ENCODE data around the gene SDHAF2.

GRCh38 chr11:61404641-61405040 lies 25.3 kb upstream of the SDHAF2 start:
- TF ChIP-seq GABPA (IDR thresholded peaks at IDR 0.05; ENCODE audit: low read depth, low read length) (no peak), GABPA (CRISPR knock-in tag; IDR thresholded peaks at IDR 0.05; ENCODE audit: low read depth) (no peak), MAFK (conservative IDR thresholded peaks at IDR 0.05 in 1 of 2, IDR thresholded peaks at IDR 0.05 in 1 of 2; ENCODE audit: low read length in 2 of 2) (no peak), ZNF30 (CRISPR knock-in tag; IDR thresholded peaks at IDR 0.05) (no peak)
- TF ChIP-seq, protein P1, sequence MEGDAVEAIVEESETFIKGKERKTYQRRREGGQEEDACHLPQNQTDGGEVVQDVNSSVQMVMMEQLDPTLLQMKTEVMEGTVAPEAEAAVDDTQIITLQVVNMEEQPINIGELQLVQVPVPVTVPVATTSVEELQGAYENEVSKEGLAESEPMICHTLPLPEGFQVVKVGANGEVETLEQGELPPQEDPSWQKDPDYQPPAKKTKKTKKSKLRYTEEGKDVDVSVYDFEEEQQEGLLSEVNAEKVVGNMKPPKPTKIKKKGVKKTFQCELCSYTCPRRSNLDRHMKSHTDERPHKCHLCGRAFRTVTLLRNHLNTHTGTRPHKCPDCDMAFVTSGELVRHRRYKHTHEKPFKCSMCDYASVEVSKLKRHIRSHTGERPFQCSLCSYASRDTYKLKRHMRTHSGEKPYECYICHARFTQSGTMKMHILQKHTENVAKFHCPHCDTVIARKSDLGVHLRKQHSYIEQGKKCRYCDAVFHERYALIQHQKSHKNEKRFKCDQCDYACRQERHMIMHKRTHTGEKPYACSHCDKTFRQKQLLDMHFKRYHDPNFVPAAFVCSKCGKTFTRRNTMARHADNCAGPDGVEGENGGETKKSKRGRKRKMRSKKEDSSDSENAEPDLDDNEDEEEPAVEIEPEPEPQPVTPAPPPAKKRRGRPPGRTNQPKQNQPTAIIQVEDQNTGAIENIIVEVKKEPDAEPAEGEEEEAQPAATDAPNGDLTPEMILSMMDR (CRISPR knock-in tag; IDR thresholded peaks at IDR 0.05): no peak
